ENCODE results near the gene SLIT3.

SLIT3 gene

GRCh38 chr5:168995024-168995423 is 305.9 kb downstream of the SLIT3 start:
- TF ChIP-seq CTCF (conservative IDR thresholded peaks at IDR 0.05): no peak

GRCh38 chr5:168992687-168993086 is 308.3 kb downstream of the SLIT3 start:
- no peak overlapping the region for H3K27ac ChIP-seq
- peak; percentile 32 for TF ChIP-seq CTCF (conservative IDR thresholded peaks at IDR 0.05)

More at GRCh38 chr5:168995024-168995423, 305.9 kb downstream of the SLIT3 start:
- no peak overlapping the region for H3K27ac ChIP-seq

- no peak overlapping the region for H3K27ac ChIP-seq
- no peak for TF ChIP-seq CTCF (conservative IDR thresholded peaks at IDR 0.05)
These were observed 308.9 kb downstream of the SLIT3 start for GRCh38 chr5:168992016-168992415.

GRCh38 chr5:168991311-168991710 is 309.6 kb downstream of the SLIT3 start:
- no peak for TF ChIP-seq CTCF (conservative IDR thresholded peaks at IDR 0.05)
- H3K27ac ChIP-seq: no peak overlapping the region

- TF ChIP-seq CTCF (conservative IDR thresholded peaks at IDR 0.05): no peak
These were observed 310.3 kb downstream of the SLIT3 start for GRCh38 chr5:168990679-168991078.

GRCh38 chr5:168989731-168990505 is 311.0 kb downstream of the SLIT3 start:
- no peak for TF ChIP-seq CTCF (conservative IDR thresholded peaks at IDR 0.05)
- no peak overlapping the region for H3K27ac ChIP-seq

More at GRCh38 chr5:168990679-168991078, 310.3 kb downstream of the SLIT3 start:
- no peak overlapping the region for H3K27ac ChIP-seq

GRCh38 chr5:168988699-168989098 is 312.2 kb downstream of the SLIT3 start:
- H3K27ac ChIP-seq: no peak overlapping the region
- TF ChIP-seq CTCF (conservative IDR thresholded peaks at IDR 0.05): no peak

Data from VCaP (cell line).